ENCODE results near the gene HRH2.

DNA sequence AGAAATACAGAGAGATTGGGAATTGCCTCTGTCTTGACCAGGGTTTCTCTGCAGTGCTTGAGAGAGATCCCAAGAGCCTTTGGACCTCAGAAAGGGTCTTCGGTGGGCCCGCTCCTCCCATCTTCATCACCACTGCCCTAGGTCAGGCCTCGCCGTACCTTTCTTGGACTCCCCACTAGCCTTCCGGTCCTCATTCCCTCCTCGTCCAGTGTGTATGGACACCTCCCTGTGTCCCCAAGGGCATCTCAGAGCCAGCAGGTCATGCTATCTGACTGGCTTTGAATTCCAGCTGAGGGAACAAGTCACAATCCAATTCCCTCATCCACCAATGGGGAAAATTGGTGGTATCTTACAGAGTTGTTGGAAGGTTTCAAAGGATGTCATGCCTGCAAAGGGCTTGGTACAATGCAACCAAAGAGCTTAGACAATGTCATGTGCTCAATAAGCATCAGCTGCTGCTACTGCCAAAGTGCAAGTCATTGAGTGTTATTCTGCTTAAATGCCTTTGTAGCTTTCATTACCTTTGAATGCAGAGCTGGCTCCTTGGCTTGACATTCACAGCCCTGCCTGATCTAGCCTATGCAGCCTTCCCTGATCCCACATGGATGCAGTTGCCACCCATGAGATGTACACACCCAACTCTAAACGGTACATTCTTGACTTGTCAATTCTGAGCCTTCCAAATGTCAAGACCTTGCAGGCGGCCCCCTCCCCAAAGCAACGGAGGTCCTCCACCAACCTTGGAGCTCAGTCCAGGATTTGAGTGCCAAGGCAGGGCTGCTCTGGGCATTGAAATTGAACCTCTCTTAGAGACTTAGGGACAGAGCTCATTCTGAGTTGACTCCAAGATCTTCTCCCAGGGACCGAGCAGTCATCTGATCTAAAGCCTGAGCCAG, 58.0 kb downstream of the HRH2 start:
- TF ChIP-seq POLR2A (IDR thresholded peaks at IDR 0.05) (no peak), EP300 (IDR thresholded peaks at IDR 0.05) (no peak)
- TF ChIP-seq, protein P1, sequence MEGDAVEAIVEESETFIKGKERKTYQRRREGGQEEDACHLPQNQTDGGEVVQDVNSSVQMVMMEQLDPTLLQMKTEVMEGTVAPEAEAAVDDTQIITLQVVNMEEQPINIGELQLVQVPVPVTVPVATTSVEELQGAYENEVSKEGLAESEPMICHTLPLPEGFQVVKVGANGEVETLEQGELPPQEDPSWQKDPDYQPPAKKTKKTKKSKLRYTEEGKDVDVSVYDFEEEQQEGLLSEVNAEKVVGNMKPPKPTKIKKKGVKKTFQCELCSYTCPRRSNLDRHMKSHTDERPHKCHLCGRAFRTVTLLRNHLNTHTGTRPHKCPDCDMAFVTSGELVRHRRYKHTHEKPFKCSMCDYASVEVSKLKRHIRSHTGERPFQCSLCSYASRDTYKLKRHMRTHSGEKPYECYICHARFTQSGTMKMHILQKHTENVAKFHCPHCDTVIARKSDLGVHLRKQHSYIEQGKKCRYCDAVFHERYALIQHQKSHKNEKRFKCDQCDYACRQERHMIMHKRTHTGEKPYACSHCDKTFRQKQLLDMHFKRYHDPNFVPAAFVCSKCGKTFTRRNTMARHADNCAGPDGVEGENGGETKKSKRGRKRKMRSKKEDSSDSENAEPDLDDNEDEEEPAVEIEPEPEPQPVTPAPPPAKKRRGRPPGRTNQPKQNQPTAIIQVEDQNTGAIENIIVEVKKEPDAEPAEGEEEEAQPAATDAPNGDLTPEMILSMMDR (IDR thresholded peaks at IDR 0.05) = no peak
